Activated naive CD4-positive, alpha-beta T cell treated with anti-CD3 and anti-CD28 coated beads, Interleukin-2, amount 10 ng/mL, durations not matched to agents 7 days and 5 days (primary cell): Measurements from ENCODE around the gene SEL1L.

ENCODE experiments used
- CTCF ChIA-PET: fragments of 350-600 bp; sonication (Branson Sonifier 250); formaldehyde crosslinking; loops from one replicate; lab custom pipeline; 2021; ENCODE audit warnings: antibody characterized with exemption; lab: Charles Lee
- DNase-seq: peaks from one replicate; pipeline ENCODE4 v3.0.0-alpha.2; 2020
- H3K27ac Mint-ChIP-seq: one replicate; pipeline ENCODE4 v1.8.0; 2021; ENCODE audit warnings: mild to moderate bottlenecking, moderate library complexity, mixed read lengths
- H3K27me3 Mint-ChIP-seq: one replicate; pipeline ENCODE4 v1.8.0; 2021; ENCODE audit warnings: mild to moderate bottlenecking, mixed read lengths
- H3K36me3 Mint-ChIP-seq: one replicate; pipeline ENCODE4 v1.8.0; 2021; ENCODE audit warnings: mixed read lengths
- H3K4me1 Mint-ChIP-seq: one replicate; pipeline ENCODE4 v1.8.0; 2021; ENCODE audit warnings: mixed read lengths
- H3K4me3 Mint-ChIP-seq: one replicate; pipeline ENCODE4 v1.8.0; 2021; ENCODE audit warnings: mild to moderate bottlenecking, moderate library complexity, mixed read lengths
- H3K9me3 Mint-ChIP-seq: one replicate; pipeline ENCODE4 v1.8.0; 2021; ENCODE audit warnings: mixed read lengths

The SEL1L gene

DNA sequence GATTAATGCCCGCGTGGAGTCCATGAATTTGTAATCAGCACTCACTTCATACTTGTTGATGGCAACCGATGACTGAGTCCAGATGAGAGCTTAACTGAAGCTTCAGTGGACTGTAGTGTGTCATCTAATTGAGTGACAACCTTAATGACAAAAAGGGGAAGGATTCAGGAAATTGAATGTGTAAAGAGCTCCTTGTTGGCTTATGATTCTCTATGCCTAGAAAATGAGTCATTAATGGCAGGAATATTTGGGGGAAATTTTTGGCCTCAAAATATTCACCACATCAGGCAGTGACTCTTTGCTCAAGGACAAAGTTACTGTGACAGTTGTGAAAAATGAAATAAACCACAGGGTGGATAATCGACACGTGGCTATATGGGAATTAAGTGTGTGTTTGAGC lies 78.3 kb downstream of the SEL1L start:
- CTCF ChIA-PET, result interaction anchor here (0.6 to 7.6 kb wide), 5 partner anchors 10 to 786 kb away, joined by 3 to 105 read pairs (median 4); no protein-coding TSS in a partner anchor
- Mint-ChIP-seq H3K36me3 (no peaks in the 10 kb centered on the region), H3K4me1 (peaks cover 11% of the 10 kb centered on the region), H3K4me3 (no peak overlapping the region), H3K27ac (no peak overlapping the region), H3K9me3 (no peaks in the 10 kb centered on the region), H3K27me3 (peaks cover 19% of the 10 kb centered on the region)
- no peak for DNase-seq

DNA sequence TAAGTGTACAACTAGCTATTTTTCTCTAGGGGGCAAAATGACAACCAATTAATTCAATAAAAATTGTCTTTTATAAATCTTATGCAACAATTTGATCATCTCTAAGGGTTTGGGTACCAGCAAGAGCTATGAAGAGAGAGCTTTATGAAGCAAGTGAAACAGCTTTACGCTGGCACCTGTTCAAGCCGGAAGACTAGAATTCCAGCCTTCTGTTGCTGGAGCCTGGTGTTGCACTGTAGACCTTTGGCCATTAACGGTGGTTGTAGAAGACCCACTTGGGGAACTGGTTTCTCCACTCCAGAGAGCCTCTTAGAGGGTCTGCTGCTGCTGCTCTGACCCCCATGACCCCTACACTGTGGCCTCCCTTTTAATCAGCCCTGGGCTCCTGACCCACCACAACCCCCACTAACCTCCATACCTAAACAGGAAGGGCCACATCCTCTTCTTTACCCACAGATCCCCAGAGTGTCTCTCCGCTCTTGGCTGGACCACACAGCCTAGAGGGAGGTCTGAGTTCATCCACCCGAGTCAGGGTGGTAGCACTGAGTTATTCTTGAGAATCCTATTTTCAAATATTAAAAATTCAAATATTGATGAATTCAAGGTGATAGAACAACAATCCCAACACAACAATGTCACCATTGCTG lies 79.0 kb downstream of the SEL1L start:
- Mint-ChIP-seq H3K36me3 (no peaks in the 10 kb centered on the region), H3K4me1 (peaks cover 11% of the 10 kb centered on the region), H3K9me3 (no peaks in the 10 kb centered on the region), H3K27me3 (peaks cover 25% of the 10 kb centered on the region), H3K4me3 (no peak overlapping the region), H3K27ac (no peak overlapping the region)
- DNase-seq, result no peak
- CTCF ChIA-PET, result interaction anchor here (0.6 to 7.6 kb wide), 5 partner anchors 10 to 786 kb away, joined by 3 to 105 read pairs (median 5); no protein-coding TSS in a partner anchor

DNA sequence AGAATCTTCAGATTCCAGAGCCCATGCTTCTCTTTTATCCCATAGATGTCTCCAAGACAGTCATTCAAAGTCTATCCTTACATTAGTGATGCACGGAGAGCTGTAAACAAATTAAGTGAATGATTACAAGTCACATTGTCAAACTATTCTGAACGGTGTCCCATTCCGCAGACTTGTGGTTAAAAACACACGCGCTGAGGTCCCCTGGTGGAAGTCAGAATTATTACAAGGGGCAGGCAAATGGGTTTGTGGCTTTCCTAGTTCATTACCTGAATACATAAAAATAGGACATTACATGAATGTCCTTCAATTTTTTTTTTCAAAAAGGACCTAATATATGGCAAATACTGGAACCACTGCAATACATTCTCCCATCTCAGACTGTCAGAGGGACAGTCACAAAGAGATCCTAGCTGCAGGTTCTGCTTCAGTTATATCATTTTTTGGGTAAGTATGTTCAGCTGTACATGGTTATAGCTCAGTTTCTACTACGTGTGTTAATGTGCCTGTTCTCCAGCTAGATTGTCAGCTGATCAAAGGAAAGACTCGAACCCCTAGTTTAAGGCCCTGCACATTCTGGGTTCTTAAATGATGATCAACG lies 80.4 kb downstream of the SEL1L start:
- H3K9me3 Mint-ChIP-seq, result no peaks in the 10 kb centered on the region
- H3K36me3 Mint-ChIP-seq, result no peaks in the 10 kb centered on the region
- CTCF ChIA-PET, result interaction anchor here (0.6 to 7.6 kb wide), 11 partner anchors 9 to 456 kb away, joined by 3 to 105 read pairs (median 5); no protein-coding TSS in a partner anchor
- peak; percentile 62 for DNase-seq
- H3K27ac Mint-ChIP-seq, result no peak overlapping the region
- peaks cover 29% of the 10 kb centered on the region for H3K27me3 Mint-ChIP-seq
- no peak overlapping the region for H3K4me3 Mint-ChIP-seq
- H3K4me1 Mint-ChIP-seq, result peaks cover 7% of the 10 kb centered on the region

DNA sequence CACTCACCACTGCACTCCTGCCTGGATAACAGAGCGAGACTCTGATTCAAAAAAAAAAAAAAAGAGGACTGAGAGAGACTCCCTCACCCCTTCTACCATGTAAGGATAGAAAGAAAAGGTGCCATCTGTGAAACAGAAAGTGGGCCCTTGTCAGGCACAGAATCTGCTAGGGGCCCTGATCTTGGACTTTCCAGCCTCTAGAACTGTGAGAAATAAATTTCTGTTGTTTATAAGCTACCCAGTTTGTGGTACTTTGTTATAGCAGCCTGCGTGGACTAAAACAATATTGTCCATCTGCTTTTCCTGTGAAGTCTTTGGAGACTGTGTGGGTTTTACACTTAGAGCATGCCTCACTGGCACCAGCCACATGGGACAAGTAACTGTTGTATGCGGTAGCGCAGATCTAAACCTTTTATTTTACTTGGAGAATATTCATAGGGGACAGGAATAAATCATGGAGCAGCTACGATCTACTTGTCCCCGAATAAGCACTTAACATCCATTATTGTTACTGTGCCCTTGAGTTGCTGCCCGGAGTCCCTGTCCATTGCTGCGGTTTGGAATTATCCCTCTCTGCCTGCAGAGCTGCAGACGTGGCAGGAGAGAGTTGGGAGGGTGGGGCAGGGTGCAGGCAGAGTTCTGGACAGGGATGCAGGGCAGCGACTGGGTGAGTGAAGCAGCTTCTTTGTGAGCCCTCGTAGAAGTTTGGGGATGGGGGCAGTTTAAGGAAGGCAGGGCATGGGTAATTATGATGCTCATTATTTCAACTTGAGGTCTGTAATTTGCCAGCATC lies 81.1 kb downstream of the SEL1L start:
- Mint-ChIP-seq H3K4me1 (peaks cover 7% of the 10 kb centered on the region), H3K36me3 (no peaks in the 10 kb centered on the region)

DNA sequence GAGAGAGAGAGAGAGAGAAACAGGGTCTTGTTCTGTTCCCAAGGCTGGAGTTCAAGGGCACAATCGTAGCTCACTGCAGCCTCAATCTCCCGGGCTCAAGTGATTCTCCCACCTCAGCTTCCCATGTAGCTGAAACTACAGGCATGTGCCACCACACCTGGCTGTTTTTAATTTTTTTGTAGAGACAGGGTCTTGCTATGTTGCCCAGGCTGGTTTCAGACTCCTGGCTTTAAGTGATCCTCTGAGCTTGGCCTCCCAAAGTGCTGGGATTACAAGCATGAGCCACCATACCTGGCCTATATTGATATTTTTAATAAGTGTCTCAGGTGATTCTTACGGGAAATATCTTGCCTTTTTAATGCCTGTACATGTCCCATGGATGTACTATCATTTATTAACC lies 82.7 kb downstream of the SEL1L start:
- CTCF ChIA-PET, result interaction anchor here (5.6 to 7.6 kb wide), 2 partner anchors 14 to 181 kb away, joined by 32 to 105 read pairs; no protein-coding TSS in a partner anchor
- Mint-ChIP-seq H3K27me3 (peaks cover 28% of the 10 kb centered on the region), H3K9me3 (no peaks in the 10 kb centered on the region), H3K4me3 (no peak overlapping the region), H3K27ac (no peak overlapping the region), H3K4me1 (peaks cover 7% of the 10 kb centered on the region), H3K36me3 (no peaks in the 10 kb centered on the region)
- DNase-seq, result no peak

More for the DNA sequence above, 81.1 kb downstream of the SEL1L start:
- peaks cover 28% of the 10 kb centered on the region for H3K27me3 Mint-ChIP-seq
- CTCF ChIA-PET, result interaction anchor here (0.6 to 7.6 kb wide), 10 partner anchors 8 to 456 kb away, joined by 3 to 105 read pairs (median 4); no protein-coding TSS in a partner anchor
- no peaks in the 10 kb centered on the region for H3K9me3 Mint-ChIP-seq
- H3K27ac Mint-ChIP-seq, result no peak overlapping the region
- DNase-seq, result no peak
- H3K4me3 Mint-ChIP-seq, result no peak overlapping the region

DNA sequence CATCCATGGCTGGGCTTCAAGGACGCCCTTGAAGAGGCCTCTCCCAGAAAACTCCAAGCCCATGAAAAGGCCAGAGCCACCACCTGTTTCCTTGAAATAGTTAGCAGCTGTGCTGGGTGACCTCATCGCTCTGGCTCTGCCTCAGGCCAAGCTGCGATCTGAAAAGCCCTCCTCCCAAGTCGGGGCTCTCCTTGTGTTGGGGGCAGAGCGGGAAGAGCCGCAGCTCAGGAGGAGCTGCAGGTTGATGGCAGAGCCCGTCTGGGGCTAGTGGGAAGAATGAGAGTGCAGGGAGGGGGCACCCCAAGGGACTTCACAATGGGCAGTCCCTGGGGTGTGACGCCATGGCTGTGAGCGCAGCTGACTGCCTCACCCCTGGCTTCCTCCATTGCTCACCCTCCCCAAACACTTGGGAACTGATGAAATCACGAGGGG lies 83.5 kb downstream of the SEL1L start:
- H3K9me3 Mint-ChIP-seq, result no peaks in the 10 kb centered on the region
- CTCF ChIA-PET, result interaction anchor here (1.0 to 7.6 kb wide), 3 partner anchors 11 to 180 kb away, joined by 3 to 105 read pairs (median 3); no protein-coding TSS in a partner anchor
- H3K4me1 Mint-ChIP-seq, result peaks cover 7% of the 10 kb centered on the region
- peaks cover 32% of the 10 kb centered on the region for H3K27me3 Mint-ChIP-seq
- no peak for DNase-seq
- H3K4me3 Mint-ChIP-seq, result no peak overlapping the region
- H3K36me3 Mint-ChIP-seq, result no peaks in the 10 kb centered on the region
- no peak overlapping the region for H3K27ac Mint-ChIP-seq

DNA sequence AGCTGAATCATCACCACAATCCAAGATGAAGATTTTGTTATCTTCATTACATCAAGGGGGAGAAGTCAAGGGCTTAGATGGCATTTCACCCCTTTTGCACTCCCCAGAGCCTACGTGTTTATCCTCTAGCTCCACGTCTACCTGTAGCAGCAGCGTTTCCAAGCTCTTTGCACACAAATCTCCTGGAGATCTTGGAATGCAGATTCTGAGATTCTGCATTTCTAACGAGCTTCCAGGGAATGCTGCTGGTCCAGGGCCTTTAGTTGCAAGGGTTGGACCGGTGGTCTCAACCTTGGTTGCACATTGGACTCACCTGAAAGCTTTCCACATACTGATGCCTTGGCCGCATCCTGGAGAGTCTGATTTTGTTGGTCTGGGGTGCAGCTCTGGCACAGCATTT lies 84.1 kb downstream of the SEL1L start:
- Mint-ChIP-seq H3K36me3 (no peaks in the 10 kb centered on the region), H3K9me3 (no peaks in the 10 kb centered on the region), H3K27ac (no peak overlapping the region), H3K27me3 (peaks cover 29% of the 10 kb centered on the region), H3K4me1 (peaks cover 7% of the 10 kb centered on the region), H3K4me3 (no peak overlapping the region)
- DNase-seq, result no peak
- CTCF ChIA-PET, result interaction anchor here (1.0 to 7.6 kb wide), 3 partner anchors 11 to 180 kb away, joined by 3 to 105 read pairs (median 3); no protein-coding TSS in a partner anchor

DNA sequence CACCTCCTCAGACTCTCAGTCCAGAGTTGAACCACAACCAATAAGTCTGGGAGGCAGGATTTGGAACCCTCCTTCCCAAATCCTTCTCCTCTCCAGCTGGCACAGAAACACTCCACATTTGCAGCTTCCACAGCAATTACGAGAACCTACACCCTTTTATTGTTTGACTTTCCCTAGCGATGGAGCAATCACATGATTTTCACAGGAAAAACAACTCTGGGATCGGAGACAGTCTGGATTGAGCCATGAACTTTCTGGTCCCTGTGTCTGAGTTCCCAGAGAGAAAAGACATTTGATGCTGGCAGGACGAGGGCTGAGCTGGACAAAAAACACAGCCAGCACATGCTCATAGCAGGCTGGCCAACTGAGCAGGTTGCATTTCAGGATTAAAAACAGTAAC lies 84.5 kb downstream of the SEL1L start:
- Mint-ChIP-seq H3K27ac (no peak overlapping the region), H3K27me3 (peaks cover 33% of the 10 kb centered on the region), H3K4me1 (peaks cover 7% of the 10 kb centered on the region), H3K9me3 (no peaks in the 10 kb centered on the region), H3K4me3 (no peak overlapping the region), H3K36me3 (no peaks in the 10 kb centered on the region)
- DNase-seq, result no peak
- CTCF ChIA-PET, result interaction anchor here (1.0 to 7.6 kb wide), 3 partner anchors 10 to 179 kb away, joined by 3 to 105 read pairs (median 3); no protein-coding TSS in a partner anchor

DNA sequence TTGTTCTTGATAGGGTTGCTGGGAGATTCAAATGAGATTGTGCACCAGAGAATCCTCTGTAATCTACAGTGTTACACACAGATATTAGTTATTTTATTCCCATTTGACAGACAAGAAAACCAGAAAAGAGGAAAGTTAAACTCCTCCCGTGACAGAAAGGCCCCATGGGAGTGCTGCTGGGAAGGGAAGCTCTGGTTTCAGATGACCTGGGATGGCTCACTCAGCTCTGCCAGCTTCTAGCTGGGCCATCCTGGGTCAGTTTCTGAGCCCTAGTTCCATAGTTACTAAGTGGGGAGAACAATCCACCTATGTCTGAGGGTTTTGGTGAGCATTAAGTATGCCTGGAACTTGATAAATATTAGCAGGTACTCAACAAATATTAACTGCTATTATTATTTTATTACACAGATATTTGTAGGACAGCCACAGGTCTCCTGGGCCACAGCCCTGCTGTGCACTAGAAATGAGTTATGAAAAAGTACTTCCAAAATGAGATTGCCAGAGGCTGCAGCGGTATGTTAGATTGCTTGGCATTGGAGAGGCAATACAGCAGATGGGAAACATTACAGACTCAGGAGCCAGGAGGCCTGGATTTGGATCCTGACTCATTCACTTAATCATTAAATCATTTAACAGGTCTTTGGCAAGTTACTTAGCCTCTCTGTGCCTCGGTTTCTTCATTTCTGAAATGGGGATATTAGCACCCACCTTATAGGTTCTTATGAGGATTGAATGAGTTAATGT lies 86.5 kb downstream of the SEL1L start:
- Mint-ChIP-seq H3K4me3 (no peak overlapping the region), H3K9me3 (no peaks in the 10 kb centered on the region), H3K27ac (no peak overlapping the region), H3K36me3 (no peaks in the 10 kb centered on the region), H3K4me1 (no peaks in the 10 kb centered on the region), H3K27me3 (peaks cover 41% of the 10 kb centered on the region)
- DNase-seq, result no peak
- CTCF ChIA-PET, result interaction anchor here (0.6 kb wide), 1 partner anchor 283 kb away, joined by 3 read pairs; no protein-coding TSS in a partner anchor

DNA sequence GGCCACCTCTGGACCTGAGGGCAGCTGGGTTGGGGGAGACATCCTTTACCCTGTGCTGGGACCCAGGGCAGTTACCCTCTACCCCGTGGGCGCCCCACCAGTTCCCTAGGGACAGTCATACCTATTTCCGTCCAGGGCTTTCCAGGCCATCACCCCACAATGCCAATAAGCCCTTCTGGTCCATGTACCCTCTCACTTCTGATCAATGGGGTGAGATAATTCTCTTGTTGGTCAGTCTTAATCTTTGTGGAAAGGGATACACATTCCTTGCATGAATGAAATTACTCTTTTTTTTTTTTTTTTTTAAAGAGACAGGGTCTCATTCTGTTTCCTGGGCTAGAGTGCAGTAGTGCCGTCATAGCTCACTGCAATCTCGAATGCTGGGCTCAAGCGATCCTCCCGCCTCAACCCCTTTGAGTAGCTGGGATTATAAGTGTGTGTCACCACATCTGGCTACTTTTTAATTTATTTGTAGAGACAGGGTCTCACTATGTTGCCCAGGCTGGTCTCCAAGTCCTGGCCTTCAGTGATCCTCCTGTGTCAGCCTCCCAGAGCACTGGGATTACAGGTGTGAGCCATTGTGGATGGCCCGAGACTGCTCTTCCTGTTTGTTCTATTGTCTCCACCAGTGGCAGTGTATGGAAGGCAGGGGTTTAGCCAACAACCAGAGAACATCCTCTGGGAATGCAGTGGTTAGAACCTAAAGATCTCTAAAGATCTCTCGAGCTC lies 87.2 kb downstream of the SEL1L start:
- CTCF ChIA-PET, result interaction anchor here (0.6 to 0.8 kb wide), 2 partner anchors 177 to 282 kb away, joined by 3 read pairs; no protein-coding TSS in a partner anchor
- H3K36me3 Mint-ChIP-seq, result no peaks in the 10 kb centered on the region
- H3K4me3 Mint-ChIP-seq, result no peak overlapping the region
- no peak overlapping the region for H3K27ac Mint-ChIP-seq
- H3K27me3 Mint-ChIP-seq, result peaks cover 45% of the 10 kb centered on the region
- H3K9me3 Mint-ChIP-seq, result no peaks in the 10 kb centered on the region
- no peak for DNase-seq
- no peaks in the 10 kb centered on the region for H3K4me1 Mint-ChIP-seq

DNA sequence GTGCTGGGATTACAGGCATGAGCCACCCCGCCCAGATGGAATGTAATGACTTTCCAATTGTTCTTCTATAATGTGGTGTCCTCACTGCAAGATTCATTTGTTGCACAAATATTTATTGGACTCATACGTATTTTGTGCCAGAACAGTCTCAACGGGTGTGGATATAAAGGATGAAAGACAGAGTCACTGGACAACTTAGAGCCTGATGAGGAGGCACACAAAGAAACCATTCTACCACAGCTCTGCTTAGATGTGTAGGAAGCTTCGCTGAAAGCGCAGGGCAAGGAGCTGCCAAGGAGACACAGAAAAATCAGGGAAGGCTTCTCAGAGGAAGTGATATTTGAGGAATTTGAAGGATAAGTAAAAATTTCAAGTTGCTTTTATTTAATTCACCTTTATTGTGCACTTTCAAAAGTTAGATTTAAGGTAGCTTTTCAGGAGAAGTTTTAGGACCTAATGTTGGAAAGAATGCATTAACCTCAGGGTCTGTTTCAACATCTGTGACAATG lies 92.0 kb downstream of the SEL1L start:
- CTCF ChIA-PET, result interaction anchor here (2.2 kb wide), 1 partner anchor 11 kb away, joined by 5 read pairs; no protein-coding TSS in a partner anchor
- Mint-ChIP-seq H3K36me3 (no peaks in the 10 kb centered on the region), H3K4me1 (peaks cover 4% of the 10 kb centered on the region), H3K27ac (no peak overlapping the region), H3K9me3 (no peaks in the 10 kb centered on the region), H3K4me3 (no peak overlapping the region), H3K27me3 (peaks cover 60% of the 10 kb centered on the region)
- DNase-seq, result no peak

DNA sequence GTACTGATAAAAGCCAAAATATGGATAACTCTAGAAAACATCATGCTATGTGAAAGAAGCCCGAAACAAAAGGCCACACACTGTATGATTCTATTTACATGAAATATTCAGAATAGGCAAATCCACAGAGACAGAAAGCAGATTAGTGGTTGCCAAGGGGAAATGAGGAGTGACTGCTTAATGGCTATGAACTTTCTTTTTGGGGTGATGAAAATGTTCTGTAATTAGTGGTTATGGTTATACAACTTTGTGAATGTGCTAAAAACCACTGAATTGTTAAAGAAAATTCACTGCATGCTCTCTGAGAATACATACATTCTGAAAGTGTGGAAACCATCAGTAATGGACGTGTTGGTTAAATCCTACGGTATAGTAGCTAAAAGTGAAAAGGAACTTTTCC lies 93.6 kb downstream of the SEL1L start:
- no peak overlapping the region for H3K4me3 Mint-ChIP-seq
- no peak for DNase-seq
- H3K4me1 Mint-ChIP-seq, result peaks cover 10% of the 10 kb centered on the region
- H3K9me3 Mint-ChIP-seq, result no peaks in the 10 kb centered on the region
- no peaks in the 10 kb centered on the region for H3K36me3 Mint-ChIP-seq
- H3K27ac Mint-ChIP-seq, result no peak overlapping the region
- CTCF ChIA-PET, result interaction anchor here (0.7 to 2.2 kb wide), 2 partner anchors 13 to 1210 kb away, joined by 3 to 5 read pairs; no protein-coding TSS in a partner anchor
- peaks cover 69% of the 10 kb centered on the region for H3K27me3 Mint-ChIP-seq
